Endothelial cell of umbilical vein (primary cell): Measurements from ENCODE around the gene APBB1. TPM values are rescaled to one million over a fixed set of nuclear protein-coding genes. Genes with fewer than 3 reads are reported as not detected.

Experiments
- BruUV-seq: library from RNA; stranded (reverse); fragments of 400-500 nt; replicated peaks from 2 replicates; lab custom pipeline; 2021; lab: Mats Ljungman, UMichigan
- CTCF ChIA-PET: fragments of 300-600, 350-600 bp; sonication (Branson Sonifier 250); formaldehyde crosslinking; loops from one replicate; lab custom pipeline; 2021; ENCODE audit warnings: antibody characterized with exemption, inconsistent platforms; lab: Charles Lee
- POLR2A ChIA-PET: fragments of 300-600, 350-600 bp; sonication (Branson Sonifier 250); formaldehyde crosslinking; loops from one replicate; lab custom pipeline; 2021; ENCODE audit warnings: antibody characterized with exemption, inconsistent platforms; lab: Charles Lee
- DNase-seq: peaks from one replicate; pipeline ENCODE4 v3.0.0-alpha.2; 2011; ENCODE audit warnings: low read depth, low spot score
- FAIRE-seq: peaks from 2 replicates; lab custom pipeline; 2011; peaks lifted over from hg19 to GRCh38; lab: Jason Lieb, UNC
- H2AFZ ChIP-seq: 2 replicates; pipeline ENCODE4 v1.6.0; 2012; ENCODE audit warnings: low read depth, low read length, control low read depth, inconsistent platforms
- H3K27ac ChIP-seq: 2 replicates; pipeline ENCODE4 v1.5.1; 2011; ENCODE audit warnings: low read depth, mild to moderate bottlenecking, control low read depth, low read length, moderate library complexity; ENCODE audit not compliant: insufficient read depth
- H3K27me3 ChIP-seq, 2 experiments: 2 replicates each; pipeline versions ENCODE4 v1.6.0 to v1.6.1; 2011; ENCODE audit warnings: low read length in 2 of 2, mixed read lengths in 1 of 2; ENCODE audit not compliant: control insufficient read depth in 2 of 2, insufficient read depth in 2 of 2
- H3K36me3 ChIP-seq, 2 experiments: 2 replicates in 1 of 2; 3 replicates in 1 of 2; pipeline ENCODE4 v1.5.1; 2011; ENCODE audit warnings: low read length in 2 of 2, mild to moderate bottlenecking in 1 of 2, moderate library complexity in 1 of 2; ENCODE audit not compliant: control insufficient read depth in 2 of 2, insufficient read depth in 2 of 2; ENCODE audit errors: extremely low read depth in 1 of 2
- H3K4me1 ChIP-seq: 3 replicates; pipeline ENCODE4 v1.5.1; 2011; ENCODE audit warnings: mild to moderate bottlenecking, low read length; ENCODE audit not compliant: control insufficient read depth, insufficient read depth; ENCODE audit errors: extremely low read depth
- H3K4me2 ChIP-seq: 2 replicates; pipeline ENCODE4 v1.6.1; 2011; ENCODE audit warnings: low read length, control low read depth, mixed read lengths; ENCODE audit not compliant: insufficient read depth
- H3K4me3 ChIP-seq, 3 experiments: fragments of 200-600 bp in 1 of 3; sonication (generic), shearing (Covaris generic) in 1 of 3; replicated peaks in 1 of 3; 2 replicates each; pipeline ENCODE4 v1.5.1; 2011 to 2016; ENCODE audit warnings: control low read depth in 3 of 3, low read length in 3 of 3, mild to moderate bottlenecking in 2 of 3, inconsistent platforms in 1 of 3, low read depth in 1 of 3, moderate library complexity in 1 of 3; ENCODE audit not compliant: insufficient read depth in 1 of 3
- H3K79me2 ChIP-seq: 2 replicates; pipeline ENCODE4 v1.6.0; 2012; ENCODE audit warnings: low read length, inconsistent platforms; ENCODE audit not compliant: control insufficient read depth, insufficient read depth
- H3K9ac ChIP-seq: replicated peaks from 2 replicates; pipeline ENCODE3; 2011; ENCODE audit warnings: low read length, control low read depth; ENCODE audit not compliant: insufficient read depth; ENCODE audit errors: extremely low read depth
- H3K9me1 ChIP-seq: replicated peaks from 3 replicates; pipeline ENCODE4 v1.6.0; 2011; ENCODE audit warnings: mild to moderate bottlenecking, low read length; ENCODE audit not compliant: control insufficient read depth, insufficient read depth; ENCODE audit errors: extremely low read depth
- H3K9me3 ChIP-seq: replicated peaks from 2 replicates; pipeline ENCODE4 v1.5.1; 2012; ENCODE audit warnings: low read length, inconsistent platforms; ENCODE audit not compliant: control insufficient read depth, insufficient read depth
- H4K20me1 ChIP-seq: replicated peaks from 2 replicates; pipeline ENCODE3; 2011; ENCODE audit warnings: mild to moderate bottlenecking, low read length; ENCODE audit not compliant: control insufficient read depth, insufficient read depth; ENCODE audit errors: extremely low read depth
- EZH2 ChIP-seq: IDR thresholded peaks from 2 replicates; pipeline ENCODE4 v1.6.1; 2012; ENCODE audit warnings: borderline replicate concordance, low read depth, mild to moderate bottlenecking, moderate library complexity, low read length, inconsistent platforms; ENCODE audit not compliant: severe bottlenecking
- FOS ChIP-seq: IDR thresholded peaks from 2 replicates; pipeline ENCODE4 v1.6.1; 2011; ENCODE audit warnings: mild to moderate bottlenecking, low read length, moderate library complexity, borderline replicate concordance; ENCODE audit not compliant: insufficient read depth
- GATA2 ChIP-seq: IDR thresholded peaks from 2 replicates; pipeline ENCODE4 v1.7.0; 2011; ENCODE audit warnings: low read depth, mild to moderate bottlenecking, moderate library complexity, mixed read lengths, low read length; ENCODE audit not compliant: insufficient read length, insufficient read depth
- JUN ChIP-seq: IDR thresholded peaks from 2 replicates; pipeline ENCODE4 v1.6.1; 2011; ENCODE audit warnings: borderline replicate concordance, low read depth; ENCODE audit not compliant: insufficient read length, insufficient read depth
- MYC ChIP-seq: IDR thresholded peaks from one replicate; pipeline ENCODE4 v1.6.1; 2011; ENCODE audit warnings: mild to moderate bottlenecking, low read depth, low read length
- POLR2A ChIP-seq: IDR thresholded peaks from 2 replicates; pipeline ENCODE4 v1.6.1; 2012; ENCODE audit warnings: low read depth, mild to moderate bottlenecking, control low read depth, low read length
- POLR2AphosphoS5 ChIP-seq: IDR thresholded peaks from 2 replicates; pipeline ENCODE4 v1.6.1; 2012; ENCODE audit warnings: low read depth, mild to moderate bottlenecking, control low read depth, low read length, moderate library complexity; ENCODE audit not compliant: insufficient read depth
- dilution Hi-C: fragments of 300-500 bp; cut with MboI; formaldehyde crosslinking; loops from one replicate; pipeline ENCODE4 v1.15.0; 2019; ENCODE audit warnings: low sequenced_read_pairs; ENCODE audit not compliant: extremely low pct_ligation_motif_present
- intact Hi-C: fragments of 100-400 bp; cut with micrococcal nuclease; formaldehyde crosslinking; loops from one replicate; pipeline ENCODE4 v1.10.0; 2022
- polyA plus RNA-seq, 4 experiments: library from polyadenylated mRNA; depleted of rRNA in 3 of 4; stranded (reverse) in 3 of 4; unstranded in 1 of 4; fragments of >200 nt; gene quantifications; 2 replicates each; pipeline versions ENCODE4 v1.2.1 to v1.2.3, GENCODE V29; 2011 to 2012; ENCODE audit warnings: missing spikeins in 1 of 4
- total RNA-seq: library from RNA; stranded (reverse); gene quantifications from 2 replicates; pipeline ENCODE4 v1.2.3, GENCODE V29; 2021
- TF ChIP-seq, protein P1 (sequence below): IDR thresholded peaks from 2 replicates; pipeline ENCODE4 v1.6.1; 2011; ENCODE audit not compliant: insufficient read depth, insufficient read length
- TF ChIP-seq, protein P2 (sequence below), 2 donors: IDR thresholded peaks; 1 replicate in 1 of 2; 2 replicates in 1 of 2; pipeline ENCODE4 v1.5.1; 2011; ENCODE audit warnings: low read length in 2 of 2, mild to moderate bottlenecking in 2 of 2, moderate library complexity in 2 of 2, control low read depth in 1 of 2, inconsistent platforms in 1 of 2, low read depth in 1 of 2; ENCODE audit not compliant: insufficient read depth in 1 of 2; ENCODE audit errors: extremely low read depth in 1 of 2

Gene APBB1
- total and polyA plus RNA-seq, 2 donors (not counting 3 experiments of a cell fraction or from before 2014, with no cell fraction given), result 48.0 to 63.5 TPM

DNA sequence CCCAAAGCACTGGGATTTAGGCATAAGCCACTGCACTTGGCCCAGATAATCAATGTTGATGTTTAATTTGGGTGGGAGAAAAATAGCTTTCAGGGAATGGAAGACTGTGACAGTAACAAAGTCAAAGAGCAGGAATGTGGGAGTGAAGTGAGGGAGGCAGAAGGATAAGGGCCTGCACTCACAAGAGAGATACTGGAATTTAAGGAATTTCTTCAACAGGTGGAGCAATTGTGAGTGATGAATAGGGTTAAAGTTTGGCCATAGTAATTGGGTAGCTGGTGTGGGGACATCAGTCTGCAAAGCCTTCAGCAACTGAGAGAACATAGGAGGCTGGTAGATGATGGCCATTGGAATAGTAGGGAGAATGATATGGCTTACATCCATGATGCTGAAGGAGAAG lies 8.6 kb upstream of the APBB1 start:
- TF ChIP-seq GATA2, result no peak
- TF ChIP-seq EZH2, result no peak
- no peak for TF ChIP-seq FOS
- TF ChIP-seq JUN, result no peak
- no peak for TF ChIP-seq POLR2A
- no peak for TF ChIP-seq MYC
- TF ChIP-seq, protein P1, sequence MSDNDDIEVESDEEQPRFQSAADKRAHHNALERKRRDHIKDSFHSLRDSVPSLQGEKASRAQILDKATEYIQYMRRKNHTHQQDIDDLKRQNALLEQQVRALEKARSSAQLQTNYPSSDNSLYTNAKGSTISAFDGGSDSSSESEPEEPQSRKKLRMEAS, result no peak
- TF ChIP-seq POLR2AphosphoS5, result no peak
- TF ChIP-seq, protein P2, sequence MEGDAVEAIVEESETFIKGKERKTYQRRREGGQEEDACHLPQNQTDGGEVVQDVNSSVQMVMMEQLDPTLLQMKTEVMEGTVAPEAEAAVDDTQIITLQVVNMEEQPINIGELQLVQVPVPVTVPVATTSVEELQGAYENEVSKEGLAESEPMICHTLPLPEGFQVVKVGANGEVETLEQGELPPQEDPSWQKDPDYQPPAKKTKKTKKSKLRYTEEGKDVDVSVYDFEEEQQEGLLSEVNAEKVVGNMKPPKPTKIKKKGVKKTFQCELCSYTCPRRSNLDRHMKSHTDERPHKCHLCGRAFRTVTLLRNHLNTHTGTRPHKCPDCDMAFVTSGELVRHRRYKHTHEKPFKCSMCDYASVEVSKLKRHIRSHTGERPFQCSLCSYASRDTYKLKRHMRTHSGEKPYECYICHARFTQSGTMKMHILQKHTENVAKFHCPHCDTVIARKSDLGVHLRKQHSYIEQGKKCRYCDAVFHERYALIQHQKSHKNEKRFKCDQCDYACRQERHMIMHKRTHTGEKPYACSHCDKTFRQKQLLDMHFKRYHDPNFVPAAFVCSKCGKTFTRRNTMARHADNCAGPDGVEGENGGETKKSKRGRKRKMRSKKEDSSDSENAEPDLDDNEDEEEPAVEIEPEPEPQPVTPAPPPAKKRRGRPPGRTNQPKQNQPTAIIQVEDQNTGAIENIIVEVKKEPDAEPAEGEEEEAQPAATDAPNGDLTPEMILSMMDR (IDR thresholded peaks at IDR 0.05; ENCODE audit: extremely low read depth in 1 of 2, insufficient read depth in 1 of 2, low read depth in 1 of 2, low read length in 2 of 2), result no peak
- no peak for FAIRE-seq
- dilution Hi-C loops (no loop called here), intact Hi-C loops (no loop called here)
- no peak overlapping the region for H3K4me2 ChIP-seq
- no peaks in the 10 kb centered on the region for H3K79me2 ChIP-seq
- H3K36me3 ChIP-seq, result no peaks in the 10 kb centered on the region
- POLR2A ChIA-PET, result no interaction called here
- no peak overlapping the region for H2AFZ ChIP-seq
- no peak overlapping the region for H3K27ac ChIP-seq
- no peaks in the 10 kb centered on the region for H3K9me1 ChIP-seq
- no peaks in the 10 kb centered on the region for H3K4me1 ChIP-seq
- no peak overlapping the region for H3K4me3 ChIP-seq
- no TSS peak for BruUV-seq
- H3K9me3 ChIP-seq, result no peaks in the 10 kb centered on the region
- H3K9ac ChIP-seq, result no peak overlapping the region
- DNase-seq, result no peak
- H3K27me3 ChIP-seq, result peaks cover 6 to 14% of the 10 kb centered on the region in 2 experiments
- H4K20me1 ChIP-seq, result no peaks in the 10 kb centered on the region
- CTCF ChIA-PET, result interaction anchor here (0.7 to 2.9 kb wide), 6 partner anchors 11 to 279 kb away, joined by 4 to 19 read pairs (median 8); partner anchors contain the start of gene HPX
